CD4-positive, CD25-positive, alpha-beta regulatory T cell (primary cell): ENCODE data around the gene PRKD2. TPM values are rescaled to one million over a fixed set of nuclear protein-coding genes. Genes with fewer than 3 reads are reported as not detected.

ENCODE experiments used
- ATAC-seq, 2 donors: fragments of 150-1000 bp; cut with Tn5 transposase; one replicate each; pipeline ENCODE4 v1.10.0; 2021; ENCODE audit warnings: low read depth in 2 of 2, moderate number of reproducible peaks in 2 of 2, moderate library complexity in 1 of 2
- DNase-seq, 3 donors: peaks; one replicate each; pipeline versions ENCODE4 v3.0.0 to v3.0.0-alpha.2; 2012 to 2022; ENCODE audit warnings: mixed read lengths in 1 of 3
- H3K27ac ChIP-seq: one replicate; pipeline ENCODE4 v1.7.0; 2013; ENCODE audit warnings: mild to moderate bottlenecking, low read length; ENCODE audit not compliant: insufficient read depth, poor library complexity, severe bottlenecking
- H3K27me3 ChIP-seq: one replicate; pipeline ENCODE4 v1.7.0; 2013; ENCODE audit warnings: low read length; ENCODE audit not compliant: control insufficient read depth, insufficient read depth
- H3K36me3 ChIP-seq: one replicate; pipeline ENCODE4 v1.7.0; 2013; ENCODE audit warnings: mild to moderate bottlenecking, low read length, moderate library complexity; ENCODE audit not compliant: control insufficient read depth, insufficient read depth
- H3K4me1 ChIP-seq: 2 replicates; pipeline ENCODE4 v1.7.0; 2013; ENCODE audit warnings: mild to moderate bottlenecking, low read length; ENCODE audit not compliant: insufficient read depth, control insufficient read depth, poor library complexity, severe bottlenecking
- H3K4me3 ChIP-seq: one replicate; pipeline ENCODE4 v1.7.0; 2013; ENCODE audit warnings: low read depth, mild to moderate bottlenecking, low read length, moderate library complexity
- H3K9me3 ChIP-seq, 2 experiments: 1 replicate in 1 of 2; 2 replicates in 1 of 2; pipeline ENCODE4 v1.7.0; 2013; ENCODE audit warnings: low read length in 2 of 2, mild to moderate bottlenecking in 1 of 2, moderate library complexity in 1 of 2; ENCODE audit not compliant: control insufficient read depth in 2 of 2
- H3K27ac Mint-ChIP-seq, 3 donors: one replicate each; pipeline ENCODE4 v1.8.0; 2020 to 2022; ENCODE audit warnings: mild to moderate bottlenecking in 3 of 3, mixed read lengths in 3 of 3, moderate library complexity in 2 of 3
- H3K27me3 Mint-ChIP-seq: one replicate; pipeline ENCODE4 v1.8.0; 2022; ENCODE audit warnings: mild to moderate bottlenecking, mixed read lengths
- H3K36me3 Mint-ChIP-seq: one replicate; pipeline ENCODE4 v1.8.0; 2020; ENCODE audit warnings: mixed read lengths
- H3K4me1 Mint-ChIP-seq, 4 donors: one replicate each; pipeline ENCODE4 v1.8.0; 2020 to 2022; ENCODE audit warnings: mixed read lengths in 4 of 4, mild to moderate bottlenecking in 1 of 4
- H3K4me3 Mint-ChIP-seq, 4 donors: one replicate each; pipeline ENCODE4 v1.8.0; 2020 to 2022; ENCODE audit warnings: mild to moderate bottlenecking in 4 of 4, mixed read lengths in 4 of 4, moderate library complexity in 3 of 4
- H3K9me3 Mint-ChIP-seq, 7 donors: one replicate each; pipeline ENCODE4 v1.8.0; 2020 to 2022; ENCODE audit warnings: mixed read lengths in 7 of 7, mild to moderate bottlenecking in 3 of 7, moderate library complexity in 2 of 7
- polyA plus RNA-seq, 4 donors: library from polyadenylated mRNA; unstranded; fragments of 300-500 nt; fragmentation: Illumina TruSeq; gene quantifications; one replicate each; pipeline ENCODE4 v1.2.3, GENCODE V29; 2021
- total RNA-seq: library from RNA; stranded (reverse); gene quantifications from one replicate; pipeline ENCODE4 v1.2.3, GENCODE V29; 2022

Gene PRKD2
- total and polyA plus RNA-seq, 5 donors from 2014 or later: 37.0 to 171 (median 46.7) TPM

DNA sequence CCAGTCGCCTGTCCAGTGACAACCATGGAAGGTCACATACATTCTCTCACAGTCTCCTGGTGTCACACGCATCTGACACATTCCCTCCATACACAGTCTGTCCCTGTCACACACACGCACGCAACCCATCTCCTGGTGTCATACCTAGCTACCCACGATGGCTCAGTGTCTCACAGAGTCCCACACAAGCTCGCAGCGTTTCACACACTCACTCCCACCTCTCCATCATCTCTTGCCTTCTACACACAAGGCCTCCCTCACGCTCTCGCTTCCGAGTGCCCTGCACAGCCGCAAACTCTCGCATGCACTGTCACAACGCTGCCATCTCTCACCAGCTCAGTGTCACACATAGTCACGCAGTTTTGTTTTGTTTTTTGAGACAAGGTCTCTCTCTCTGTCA lies 79.7 kb downstream of the PRKD2 start:
- no peaks in the 10 kb centered on the region for H3K36me3 ChIP-seq
- no peaks in the 10 kb centered on the region for H3K9me3 ChIP-seq
- ATAC-seq: no peak
- H3K4me3 Mint-ChIP-seq: no peak overlapping the region
- H3K9me3 Mint-ChIP-seq: no peaks in the 10 kb centered on the region
- peaks cover 57% of the 10 kb centered on the region for H3K4me1 ChIP-seq
- peaks cover 0 to 28% (median 11%) of the 10 kb centered on the region in 4 donors for H3K4me1 Mint-ChIP-seq
- H3K27ac ChIP-seq: no peak overlapping the region
- no peaks in the 10 kb centered on the region for H3K36me3 Mint-ChIP-seq
- peak in 1 of 3 donors; percentile 60 for DNase-seq
- H3K27ac Mint-ChIP-seq: no peak overlapping the region
- peaks cover 24% of the 10 kb centered on the region for H3K27me3 Mint-ChIP-seq
- peaks cover 3% of the 10 kb centered on the region for H3K27me3 ChIP-seq
- H3K4me3 ChIP-seq: no peak overlapping the region

DNA sequence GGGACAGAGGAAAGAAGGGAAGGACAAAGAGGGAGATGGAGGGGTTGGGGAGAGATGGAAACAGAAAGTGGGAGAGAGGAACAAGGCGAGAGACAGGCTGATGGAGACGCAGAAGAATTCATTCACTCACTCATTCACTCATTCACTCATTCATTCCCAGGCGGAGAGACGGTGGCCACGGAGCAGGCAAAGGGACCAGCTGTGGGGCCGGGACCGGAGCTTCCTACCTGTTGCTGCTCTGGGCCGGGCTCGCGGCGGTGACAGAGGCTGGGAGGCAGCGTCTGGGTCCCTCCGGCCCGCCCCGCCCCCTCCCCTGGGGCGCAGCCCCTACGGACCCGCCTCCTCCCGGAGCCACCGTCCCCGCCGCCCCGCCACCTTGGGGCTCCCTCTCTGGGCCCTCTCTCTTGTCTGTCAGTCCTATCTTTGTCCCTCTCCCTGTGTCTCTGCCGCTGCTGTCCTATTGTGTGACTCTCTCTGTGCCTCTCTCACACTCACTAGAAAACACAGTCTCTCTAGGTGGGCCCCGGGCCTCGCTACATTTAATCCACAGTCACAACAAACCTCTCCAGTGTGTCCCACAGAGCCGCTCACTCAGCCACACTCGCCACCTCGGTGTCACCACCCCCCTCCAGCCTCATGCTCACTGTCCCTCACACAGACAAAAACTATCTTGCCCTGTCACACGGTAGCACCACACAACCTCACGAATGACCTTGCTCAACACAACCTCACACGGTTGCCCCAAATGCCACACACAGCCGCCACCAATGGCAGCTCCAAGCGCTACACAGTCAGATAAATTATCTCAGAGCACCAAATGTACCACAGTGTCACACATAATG lies 80.8 kb downstream of the PRKD2 start, which contains the start of gene GNG8:
Gene GNG8 (minus strand): TSS at position 283 of the 842 bp plus-strand sequence. CDS start 1,520 bp downstream, outside the sequence.
- Histone ChIP-seq H3K4me1 (peaks cover 57% of the 10 kb centered on the region), H3K36me3 (no peaks in the 10 kb centered on the region), H3K27me3 (peaks cover 3% of the 10 kb centered on the region), H3K4me3 (peak within 1 kb of the TSS; percentile 37), H3K27ac (peak within 1 kb of the TSS; percentile 52), H3K9me3 (no peaks in the 10 kb centered on the region)
- no peaks in the 10 kb centered on the region for H3K9me3 Mint-ChIP-seq
- peaks cover 14% of the 10 kb centered on the region for H3K27me3 Mint-ChIP-seq
- ATAC-seq (no peak), DNase-seq (peak; percentile 27 to 55 (median 53))
- H3K4me3 Mint-ChIP-seq: peak within 1 kb of the TSS; percentile 34 to 82 (median 68)
- H3K4me1 Mint-ChIP-seq: peaks cover 0 to 28% (median 11%) of the 10 kb centered on the region in 4 donors
- peak within 1 kb of the TSS in 2 of 3 donors; percentile 77 to 91 for H3K27ac Mint-ChIP-seq
- H3K36me3 Mint-ChIP-seq: no peaks in the 10 kb centered on the region

DNA sequence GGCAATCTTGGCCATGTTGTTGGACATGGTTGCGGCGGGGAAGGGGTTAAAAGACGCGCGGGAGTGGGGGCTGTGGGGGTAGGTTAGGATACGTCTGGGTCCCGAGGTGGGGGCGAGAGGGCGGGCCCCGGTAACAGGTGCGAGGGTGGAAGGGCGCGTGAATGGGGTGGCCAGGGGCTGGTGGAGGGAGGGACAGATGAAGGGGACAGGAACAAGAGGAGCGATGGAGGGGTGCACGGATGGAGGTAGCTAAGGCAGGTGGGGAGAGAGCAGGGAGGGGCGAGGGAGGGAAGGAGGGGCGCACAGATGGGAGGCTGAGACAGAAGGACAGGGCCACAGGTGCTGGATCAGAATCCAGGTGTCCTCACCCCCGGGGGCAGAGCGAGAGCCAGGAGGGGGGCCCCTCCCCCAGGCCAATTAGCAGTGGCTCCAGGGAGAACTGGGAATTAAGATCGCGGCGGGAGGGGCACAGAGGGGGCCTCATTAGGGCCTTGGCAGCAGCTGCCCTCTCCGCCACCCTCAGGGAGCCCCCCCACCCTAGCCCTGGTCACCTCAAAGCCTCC lies 82.2 kb downstream of the PRKD2 start:
- Histone ChIP-seq H3K27ac (peak overlapping the region; percentile 61), H3K4me1 (peaks cover 55% of the 10 kb centered on the region), H3K36me3 (no peaks in the 10 kb centered on the region), H3K9me3 (no peaks in the 10 kb centered on the region), H3K4me3 (no peak overlapping the region), H3K27me3 (peaks cover under 1% of the 10 kb centered on the region)
- Mint-ChIP-seq H3K4me3 (peak overlapping the region; percentile 34 to 89 (median 72)), H3K27ac (peak overlapping the region in 2 of 3 donors; percentile 44 to 91), H3K9me3 (no peaks in the 10 kb centered on the region), H3K27me3 (peaks cover 10% of the 10 kb centered on the region), H3K4me1 (peaks cover 0 to 31% (median 11%) of the 10 kb centered on the region in 4 donors), H3K36me3 (no peaks in the 10 kb centered on the region)
- ATAC-seq (no peak), DNase-seq (no peak)

DNA sequence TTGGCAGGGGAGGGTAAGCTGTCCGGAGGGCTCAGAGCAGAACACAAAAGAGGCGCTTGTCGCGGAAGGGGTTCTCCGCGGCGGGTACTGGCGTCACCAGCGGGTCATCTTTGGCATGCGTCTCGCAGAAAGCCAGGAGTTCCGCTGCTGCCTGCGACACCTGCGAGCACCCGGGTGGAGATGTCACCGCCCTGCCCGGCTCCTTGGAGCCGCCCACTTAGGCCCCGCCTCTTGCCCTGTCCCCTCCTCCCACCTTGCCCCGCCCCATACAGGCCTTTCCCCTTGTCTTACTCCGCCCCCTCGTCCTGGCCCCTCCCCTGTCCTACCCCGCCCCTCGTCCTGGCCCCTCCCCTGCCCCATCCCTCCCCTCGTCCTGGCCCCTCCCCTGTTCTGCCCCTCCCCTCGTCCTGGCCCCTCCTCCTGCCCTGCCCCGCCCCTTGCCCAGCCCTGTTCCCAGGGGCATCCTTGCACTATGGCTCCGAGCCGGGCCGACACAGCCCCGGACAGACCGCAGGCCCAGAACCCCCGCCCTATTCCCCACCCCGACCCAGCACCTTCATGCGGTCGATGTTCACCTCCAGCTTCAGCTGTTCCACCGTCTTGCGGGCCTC lies 82.8 kb downstream of the PRKD2 start:
- H3K4me3 Mint-ChIP-seq: peak overlapping the region; percentile 67 to 89 (median 85)
- ATAC-seq (peak; percentile 72 to 73), DNase-seq (peak; percentile 91 to 94 (median 93))
- peaks cover 0 to 36% (median 11%) of the 10 kb centered on the region in 4 donors for H3K4me1 Mint-ChIP-seq
- H3K9me3 Mint-ChIP-seq: no peaks in the 10 kb centered on the region
- H3K27ac Mint-ChIP-seq: peak overlapping the region in 2 of 3 donors; percentile 95 to 96
- peaks cover 49% of the 10 kb centered on the region for H3K4me1 ChIP-seq
- H3K36me3 Mint-ChIP-seq: no peaks in the 10 kb centered on the region
- no peaks in the 10 kb centered on the region for H3K9me3 ChIP-seq
- no peaks in the 10 kb centered on the region for H3K27me3 ChIP-seq
- no peaks in the 10 kb centered on the region for H3K36me3 ChIP-seq
- H3K27ac ChIP-seq: peak overlapping the region; percentile 73
- H3K27me3 Mint-ChIP-seq: peaks cover 10% of the 10 kb centered on the region
- peak overlapping the region; percentile 72 for H3K4me3 ChIP-seq

DNA sequence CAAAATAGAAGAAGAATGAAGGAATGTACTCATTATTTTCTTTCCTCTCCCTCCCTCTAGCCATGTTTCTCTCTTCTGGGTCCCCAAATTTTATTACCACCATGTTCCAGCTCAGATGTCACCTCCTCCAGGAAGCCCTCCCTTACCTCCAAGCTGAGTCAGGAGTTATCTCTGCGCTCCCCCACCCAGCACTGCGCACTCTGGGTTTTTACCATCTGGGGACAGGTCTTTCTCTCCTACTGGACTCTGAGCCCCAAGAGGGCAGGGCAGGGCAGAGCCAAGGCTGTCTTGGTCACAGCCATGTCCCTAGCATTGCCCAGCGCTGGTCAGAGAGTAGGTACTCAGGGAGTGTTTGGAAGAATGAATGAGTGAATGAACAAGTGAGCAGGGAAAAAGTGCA lies 83.8 kb downstream of the PRKD2 start:
- Histone ChIP-seq H3K36me3 (no peaks in the 10 kb centered on the region), H3K4me3 (peak overlapping the region; percentile 72), H3K27ac (peak overlapping the region; percentile 73), H3K27me3 (no peaks in the 10 kb centered on the region), H3K9me3 (no peaks in the 10 kb centered on the region), H3K4me1 (peaks cover 39% of the 10 kb centered on the region)
- H3K36me3 Mint-ChIP-seq: no peaks in the 10 kb centered on the region
- peak overlapping the region; percentile 83 to 96 (median 95) for H3K27ac Mint-ChIP-seq
- no peaks in the 10 kb centered on the region for H3K9me3 Mint-ChIP-seq
- H3K27me3 Mint-ChIP-seq: peaks cover 10% of the 10 kb centered on the region
- ATAC-seq (no peak), DNase-seq (no peak)
- peaks cover 0 to 46% (median 13%) of the 10 kb centered on the region in 4 donors for H3K4me1 Mint-ChIP-seq
- H3K4me3 Mint-ChIP-seq: peak overlapping the region; percentile 67 to 89 (median 78)

DNA sequence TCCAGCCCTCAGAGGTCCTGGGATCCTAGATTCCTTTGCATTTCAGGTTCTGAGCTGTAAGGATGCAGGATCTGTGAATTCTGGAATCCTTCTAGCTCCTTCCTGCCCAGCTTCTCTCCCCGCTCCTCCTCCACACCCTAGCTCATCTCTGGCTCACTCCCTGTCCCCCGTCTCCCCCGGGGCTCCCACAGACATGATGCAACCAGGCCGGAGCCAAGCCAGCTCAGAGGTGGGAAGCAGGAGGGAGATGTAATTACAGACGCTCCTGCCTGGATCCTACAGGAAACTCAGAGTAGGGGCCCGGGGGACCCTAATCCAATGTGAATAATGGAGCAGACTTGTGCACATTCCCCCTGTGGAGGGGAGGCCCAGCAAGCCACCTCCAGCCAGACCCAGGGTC lies 85.4 kb downstream of the PRKD2 start:
- no peak for ATAC-seq
- Mint-ChIP-seq H3K4me1 (peaks cover 0 to 58% (median 17%) of the 10 kb centered on the region in 4 donors), H3K4me3 (peak overlapping the region in 2 of 4 donors; percentile 29 to 56), H3K27ac (no peak overlapping the region), H3K9me3 (no peaks in the 10 kb centered on the region), H3K27me3 (peaks cover 10% of the 10 kb centered on the region), H3K36me3 (no peaks in the 10 kb centered on the region)
- Histone ChIP-seq H3K36me3 (no peaks in the 10 kb centered on the region), H3K27ac (no peak overlapping the region), H3K4me1 (peaks cover 32% of the 10 kb centered on the region), H3K27me3 (no peaks in the 10 kb centered on the region), H3K9me3 (no peaks in the 10 kb centered on the region), H3K4me3 (no peak overlapping the region)
- no peak for DNase-seq

DNA sequence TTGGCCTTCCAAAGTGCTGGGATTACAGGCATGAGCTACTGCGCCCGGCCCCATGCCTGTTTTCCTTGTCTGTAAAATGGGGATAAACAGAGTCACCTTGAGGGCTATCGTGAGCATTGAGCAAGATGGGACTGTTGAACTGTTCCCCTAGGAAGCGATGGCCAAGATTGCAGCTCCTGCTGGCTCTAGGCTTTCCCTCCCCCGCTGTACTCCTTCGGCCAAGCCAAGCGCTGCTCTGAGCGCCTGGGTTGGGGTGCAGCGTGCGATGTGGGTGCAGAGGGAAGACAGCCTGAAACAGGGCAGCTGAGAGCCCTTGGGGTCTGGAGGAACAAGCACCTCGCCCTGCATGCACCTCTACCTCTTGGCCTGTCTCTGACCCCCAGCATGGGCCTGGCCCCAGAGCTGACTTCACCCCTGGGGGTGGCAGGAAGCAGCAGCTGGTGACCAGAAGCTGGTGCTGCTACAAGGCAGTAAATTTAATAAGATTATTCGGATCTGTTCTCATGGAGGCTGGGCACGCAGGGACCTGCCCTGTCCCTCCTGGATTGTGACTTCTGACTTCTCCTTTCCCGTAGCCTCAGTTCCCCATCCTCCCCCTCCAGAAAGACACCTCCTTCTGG lies 86.2 kb downstream of the PRKD2 start:
- peaks cover 0 to 62% (median 17%) of the 10 kb centered on the region in 4 donors for H3K4me1 Mint-ChIP-seq
- Histone ChIP-seq H3K9me3 (no peaks in the 10 kb centered on the region), H3K4me1 (peaks cover 24% of the 10 kb centered on the region), H3K4me3 (no peak overlapping the region), H3K36me3 (no peaks in the 10 kb centered on the region), H3K27ac (no peak overlapping the region), H3K27me3 (no peaks in the 10 kb centered on the region)
- H3K27me3 Mint-ChIP-seq: peaks cover 10% of the 10 kb centered on the region
- no peak for ATAC-seq
- H3K4me3 Mint-ChIP-seq: peak overlapping the region in 1 of 4 donors; percentile 15
- H3K9me3 Mint-ChIP-seq: no peaks in the 10 kb centered on the region
- H3K36me3 Mint-ChIP-seq: no peaks in the 10 kb centered on the region
- DNase-seq: no peak
- peak overlapping the region in 1 of 3 donors; percentile 43 for H3K27ac Mint-ChIP-seq
